NT2/D1 (cell line): ENCODE data around the gene ADGRB3.

ENCODE experiments used
- DNase-seq: peaks from one replicate; pipeline ENCODE4 v3.0.0-alpha.2; 2011; ENCODE audit warnings: low read depth, low spot score
- H3K27me3 ChIP-seq: 2 replicates; pipeline ENCODE4 v1.6.0; 2011; ENCODE audit warnings: mild to moderate bottlenecking; ENCODE audit not compliant: insufficient read length, insufficient read depth
- H3K36me3 ChIP-seq: 2 replicates; pipeline ENCODE4 v1.6.1; 2011; ENCODE audit warnings: mild to moderate bottlenecking, low read length, mixed read lengths; ENCODE audit not compliant: insufficient read depth, insufficient read length
- H3K4me1 ChIP-seq: 2 replicates; pipeline ENCODE4 v1.5.1; 2011; ENCODE audit not compliant: insufficient read depth, insufficient read length
- H3K4me3 ChIP-seq: 2 replicates; pipeline ENCODE4 v1.5.1; 2011; ENCODE audit warnings: low read depth; ENCODE audit not compliant: insufficient read length
- H3K9ac ChIP-seq: 2 replicates; pipeline ENCODE4 v1.6.0; 2011; ENCODE audit warnings: low read depth; ENCODE audit not compliant: insufficient read length
- H3K9me3 ChIP-seq: 2 replicates; pipeline ENCODE4 v1.5.1; 2011; ENCODE audit warnings: mild to moderate bottlenecking, low read length; ENCODE audit not compliant: insufficient read depth
- SUZ12 ChIP-seq: IDR thresholded peaks from 2 replicates; pipeline ENCODE4 v1.6.1; 2011; ENCODE audit not compliant: insufficient read length, insufficient read depth; ENCODE audit errors: extremely low read depth
- YY1 ChIP-seq: IDR thresholded peaks from 2 replicates; pipeline ENCODE4 v1.6.1; 2011; ENCODE audit not compliant: insufficient read length, insufficient read depth
- ZNF274 ChIP-seq: IDR thresholded peaks from 2 replicates; pipeline ENCODE4 v1.6.1; 2011; ENCODE audit warnings: mild to moderate bottlenecking, low read depth, low read length

The ADGRB3 gene

GRCh38 chr6:68689910-68690309 is 54.8 kb downstream of the ADGRB3 start:
- no peak for TF ChIP-seq ZNF274
- no peak for TF ChIP-seq YY1
- TF ChIP-seq SUZ12: no peak
- H3K4me3 ChIP-seq: no peak overlapping the region
- H3K4me1 ChIP-seq: no peaks in the 10 kb centered on the region
- H3K36me3 ChIP-seq: no peaks in the 10 kb centered on the region
- no peaks in the 10 kb centered on the region for H3K9me3 ChIP-seq
- DNase-seq: no peak
- no peaks in the 10 kb centered on the region for H3K27me3 ChIP-seq
- no peak overlapping the region for H3K9ac ChIP-seq

- no peak overlapping the region for H3K9ac ChIP-seq
- TF ChIP-seq ZNF274: no peak
- no peak for TF ChIP-seq SUZ12
- TF ChIP-seq YY1: no peak
- no peak overlapping the region for H3K4me3 ChIP-seq
- no peaks in the 10 kb centered on the region for H3K27me3 ChIP-seq
- DNase-seq: no peak
- H3K4me1 ChIP-seq: no peaks in the 10 kb centered on the region
- no peaks in the 10 kb centered on the region for H3K9me3 ChIP-seq
- H3K36me3 ChIP-seq: no peaks in the 10 kb centered on the region
Measured at GRCh38 chr6:68691120-68691519, 56.0 kb downstream of the ADGRB3 start.

GRCh38 chr6:68693271-68693670 is 58.2 kb downstream of the ADGRB3 start:
- Histone ChIP-seq H3K4me3 (no peak overlapping the region), H3K9me3 (no peaks in the 10 kb centered on the region), H3K27me3 (no peaks in the 10 kb centered on the region), H3K36me3 (no peaks in the 10 kb centered on the region), H3K4me1 (no peaks in the 10 kb centered on the region), H3K9ac (no peak overlapping the region)
- no peak for DNase-seq
- no peak for TF ChIP-seq YY1
- no peak for TF ChIP-seq ZNF274
- no peak for TF ChIP-seq SUZ12

GRCh38 chr6:68695403-68695802 is 60.3 kb downstream of the ADGRB3 start:
- no peaks in the 10 kb centered on the region for H3K4me1 ChIP-seq
- TF ChIP-seq SUZ12 (no peak), YY1 (no peak), ZNF274 (no peak)
- no peaks in the 10 kb centered on the region for H3K36me3 ChIP-seq

GRCh38 chr6:68695838-68696237 is 60.8 kb downstream of the ADGRB3 start:
- H3K36me3 ChIP-seq: no peaks in the 10 kb centered on the region
- no peaks in the 10 kb centered on the region for H3K4me1 ChIP-seq
- H3K4me3 ChIP-seq: no peak overlapping the region
- DNase-seq: no peak
- no peaks in the 10 kb centered on the region for H3K9me3 ChIP-seq
- TF ChIP-seq ZNF274 (no peak), YY1 (no peak), SUZ12 (no peak)
- no peak overlapping the region for H3K9ac ChIP-seq
- H3K27me3 ChIP-seq: no peaks in the 10 kb centered on the region

More at GRCh38 chr6:68695403-68695802, 60.3 kb downstream of the ADGRB3 start:
- no peak for DNase-seq
- Histone ChIP-seq H3K27me3 (no peaks in the 10 kb centered on the region), H3K9ac (no peak overlapping the region), H3K9me3 (no peaks in the 10 kb centered on the region), H3K4me3 (no peak overlapping the region)

GRCh38 chr6:68697394-68697793 is 62.3 kb downstream of the ADGRB3 start:
- no peaks in the 10 kb centered on the region for H3K9me3 ChIP-seq
- no peaks in the 10 kb centered on the region for H3K36me3 ChIP-seq
- no peak for DNase-seq
- H3K27me3 ChIP-seq: no peaks in the 10 kb centered on the region
- H3K4me1 ChIP-seq: no peaks in the 10 kb centered on the region
- no peak overlapping the region for H3K9ac ChIP-seq
- no peak overlapping the region for H3K4me3 ChIP-seq
- TF ChIP-seq SUZ12: no peak

GRCh38 chr6:68701159-68701558 is 66.1 kb downstream of the ADGRB3 start:
- TF ChIP-seq ZNF274 (no peak), YY1 (no peak), SUZ12 (no peak)
- Histone ChIP-seq H3K36me3 (no peaks in the 10 kb centered on the region), H3K27me3 (no peaks in the 10 kb centered on the region), H3K4me3 (no peak overlapping the region), H3K4me1 (no peaks in the 10 kb centered on the region), H3K9ac (no peak overlapping the region), H3K9me3 (no peaks in the 10 kb centered on the region)
- DNase-seq: no peak

GRCh38 chr6:68704485-68704884 is 69.4 kb downstream of the ADGRB3 start:
- Histone ChIP-seq H3K9ac (no peak overlapping the region), H3K9me3 (no peaks in the 10 kb centered on the region), H3K27me3 (no peaks in the 10 kb centered on the region), H3K4me1 (no peaks in the 10 kb centered on the region), H3K36me3 (no peaks in the 10 kb centered on the region), H3K4me3 (no peak overlapping the region)
- no peak for DNase-seq
- TF ChIP-seq YY1: no peak
